HL-60 (cell line): ENCODE data around the gene ZSWIM6.

Experiments
- DNase-seq, 2 experiments: peaks; one replicate each; pipeline ENCODE4 v3.0.0-alpha.2; 2010 to 2020; ENCODE audit warnings: low read depth in 1 of 2, low spot score in 1 of 2
- H3K27ac ChIP-seq: fragments of 250-450 bp; sonication (Bioruptor Pico); replicated peaks from 2 replicates; pipeline ENCODE4 v1.5.1; 2020; ENCODE audit warnings: mild to moderate bottlenecking, moderate library complexity
- H3K27me3 ChIP-seq: fragments of 250-450 bp; sonication (Bioruptor Pico); 2 replicates; pipeline ENCODE4 v1.5.1; 2021; ENCODE audit warnings: mild to moderate bottlenecking, moderate library complexity; ENCODE audit not compliant: insufficient read depth, poor library complexity, severe bottlenecking
- H3K4me3 ChIP-seq: replicated peaks from 2 replicates; pipeline ENCODE4 v1.5.1; 2011; ENCODE audit warnings: mild to moderate bottlenecking, control low read depth, low read length; ENCODE audit not compliant: insufficient read depth
- CTCF ChIP-seq: IDR thresholded peaks from one replicate; pipeline ENCODE4 v1.5.1; 2011; ENCODE audit warnings: low read length, control low read depth, inconsistent platforms; ENCODE audit not compliant: insufficient read depth
- GABPA ChIP-seq: IDR thresholded peaks from 2 replicates; pipeline ENCODE4 v1.6.1; 2012; ENCODE audit warnings: low read depth
- POLR2AphosphoS5 ChIP-seq: IDR thresholded peaks from 2 replicates; pipeline ENCODE4 v1.6.1; 2012; ENCODE audit warnings: low read depth
- REST ChIP-seq: IDR thresholded peaks from 2 replicates; pipeline ENCODE4 v1.6.1; 2012; ENCODE audit warnings: low read depth; ENCODE audit not compliant: insufficient replicate concordance
- SPI1 ChIP-seq: IDR thresholded peaks from 2 replicates; pipeline ENCODE4 v1.6.1; 2012; ENCODE audit warnings: low read depth, mild to moderate bottlenecking, borderline replicate concordance

ZSWIM6 gene

GRCh38 chr5:61440596-61440995, 108.5 kb downstream of the ZSWIM6 start:
- no peak for TF ChIP-seq POLR2AphosphoS5
- DNase-seq: no peak
- Histone ChIP-seq H3K4me3 (no peak overlapping the region), H3K27ac (no peak overlapping the region), H3K27me3 (no peaks in the 10 kb centered on the region)

- TF ChIP-seq POLR2AphosphoS5 (no peak), CTCF (no peak), SPI1 (no peak), REST (no peak), GABPA (no peak)
- Histone ChIP-seq H3K4me3 (no peak overlapping the region), H3K27ac (no peak overlapping the region), H3K27me3 (no peaks in the 10 kb centered on the region)
- DNase-seq: no peak
Measured at GRCh38 chr5:61441742-61442141, 109.7 kb downstream of the ZSWIM6 start.

- H3K27ac ChIP-seq: no peak overlapping the region
- no peak for DNase-seq
- H3K4me3 ChIP-seq: no peak overlapping the region
- TF ChIP-seq SPI1 (no peak), POLR2AphosphoS5 (no peak), REST (no peak), CTCF (no peak), GABPA (no peak)
- no peaks in the 10 kb centered on the region for H3K27me3 ChIP-seq
Measured at GRCh38 chr5:61447780-61448495, 115.9 kb downstream of the ZSWIM6 start.

GRCh38 chr5:61449804-61450492, 117.9 kb downstream of the ZSWIM6 start:
- H3K4me3 ChIP-seq: no peak overlapping the region
- H3K27ac ChIP-seq: no peak overlapping the region
- no peaks in the 10 kb centered on the region for H3K27me3 ChIP-seq
- DNase-seq: no peak
- TF ChIP-seq CTCF (no peak), REST (no peak), SPI1 (no peak), GABPA (no peak), POLR2AphosphoS5 (no peak)
